ENCODE results near the gene NIPAL4. TPM values are rescaled to one million over a fixed set of nuclear protein-coding genes. Genes with fewer than 3 reads are reported as not detected.

NIPAL4 gene
- total RNA-seq, 2 donors from 2014 or later = 1.6 TPM; not detected in 1

DNA sequence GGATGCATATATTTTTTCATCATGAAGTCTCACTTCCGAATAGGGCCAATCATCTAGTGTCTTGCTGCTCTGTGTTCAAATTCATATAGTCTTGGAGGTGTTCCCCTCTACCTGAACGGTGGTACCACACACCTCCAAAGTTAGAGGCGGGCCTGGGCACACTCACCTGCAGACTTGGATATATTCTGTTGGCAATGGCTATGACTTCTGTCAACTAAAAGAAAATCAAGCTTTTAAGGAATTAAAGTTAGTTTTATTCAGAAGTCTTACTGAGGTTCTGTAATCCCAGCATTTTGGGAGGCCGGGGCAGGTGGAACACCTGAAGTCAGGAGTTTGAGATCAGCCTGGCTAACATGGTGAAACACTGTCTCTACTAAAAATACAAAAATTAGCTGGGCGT, 2.6 kb upstream of the NIPAL4 start:
- Histone ChIP-seq H3K36me3 (no peaks in the 10 kb centered on the region), H3K27me3 (no peaks in the 10 kb centered on the region), H3K4me3 (no peak overlapping the region), H3K9me3 (no peaks in the 10 kb centered on the region), H3K4me1 (peaks cover 0 to 11% of the 10 kb centered on the region in 2 donors), H3K27ac (no peak overlapping the region)
- DNase-seq (ENCODE audit: low spot score) = no peak
- TF ChIP-seq, protein P1, sequence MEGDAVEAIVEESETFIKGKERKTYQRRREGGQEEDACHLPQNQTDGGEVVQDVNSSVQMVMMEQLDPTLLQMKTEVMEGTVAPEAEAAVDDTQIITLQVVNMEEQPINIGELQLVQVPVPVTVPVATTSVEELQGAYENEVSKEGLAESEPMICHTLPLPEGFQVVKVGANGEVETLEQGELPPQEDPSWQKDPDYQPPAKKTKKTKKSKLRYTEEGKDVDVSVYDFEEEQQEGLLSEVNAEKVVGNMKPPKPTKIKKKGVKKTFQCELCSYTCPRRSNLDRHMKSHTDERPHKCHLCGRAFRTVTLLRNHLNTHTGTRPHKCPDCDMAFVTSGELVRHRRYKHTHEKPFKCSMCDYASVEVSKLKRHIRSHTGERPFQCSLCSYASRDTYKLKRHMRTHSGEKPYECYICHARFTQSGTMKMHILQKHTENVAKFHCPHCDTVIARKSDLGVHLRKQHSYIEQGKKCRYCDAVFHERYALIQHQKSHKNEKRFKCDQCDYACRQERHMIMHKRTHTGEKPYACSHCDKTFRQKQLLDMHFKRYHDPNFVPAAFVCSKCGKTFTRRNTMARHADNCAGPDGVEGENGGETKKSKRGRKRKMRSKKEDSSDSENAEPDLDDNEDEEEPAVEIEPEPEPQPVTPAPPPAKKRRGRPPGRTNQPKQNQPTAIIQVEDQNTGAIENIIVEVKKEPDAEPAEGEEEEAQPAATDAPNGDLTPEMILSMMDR (IDR thresholded peaks at IDR 0.05) = no peak

DNA sequence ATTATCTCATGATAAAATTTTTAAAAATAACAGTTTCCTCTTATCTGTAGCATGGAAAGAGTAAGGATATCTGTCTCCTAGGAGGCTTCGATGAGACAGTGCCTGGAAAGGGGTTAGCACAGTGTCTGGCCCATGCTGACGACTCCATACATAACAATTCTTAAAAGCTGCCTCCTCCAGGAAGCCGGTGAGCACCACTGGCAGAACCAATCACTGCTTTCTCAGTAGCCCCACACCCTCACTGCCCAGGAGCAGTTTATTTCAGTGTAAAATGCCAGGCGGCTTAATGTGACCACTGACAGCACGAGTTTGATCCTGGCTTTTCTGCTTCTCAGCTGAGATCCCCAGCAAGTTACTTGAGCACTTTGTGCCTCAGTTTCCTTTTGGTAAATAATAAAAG, 1.2 kb upstream of the NIPAL4 start:
- H3K4me1 ChIP-seq = peaks cover 0 to 11% of the 10 kb centered on the region in 2 donors
- TF ChIP-seq, protein P1 (IDR thresholded peaks at IDR 0.05) = no peak
- H3K36me3 ChIP-seq = no peaks in the 10 kb centered on the region
- H3K27me3 ChIP-seq = no peaks in the 10 kb centered on the region
- no peak for DNase-seq (ENCODE audit: low spot score)
- H3K9me3 ChIP-seq = no peaks in the 10 kb centered on the region
- H3K4me3 ChIP-seq = no peak overlapping the region
- H3K27ac ChIP-seq = no peak overlapping the region

DNA sequence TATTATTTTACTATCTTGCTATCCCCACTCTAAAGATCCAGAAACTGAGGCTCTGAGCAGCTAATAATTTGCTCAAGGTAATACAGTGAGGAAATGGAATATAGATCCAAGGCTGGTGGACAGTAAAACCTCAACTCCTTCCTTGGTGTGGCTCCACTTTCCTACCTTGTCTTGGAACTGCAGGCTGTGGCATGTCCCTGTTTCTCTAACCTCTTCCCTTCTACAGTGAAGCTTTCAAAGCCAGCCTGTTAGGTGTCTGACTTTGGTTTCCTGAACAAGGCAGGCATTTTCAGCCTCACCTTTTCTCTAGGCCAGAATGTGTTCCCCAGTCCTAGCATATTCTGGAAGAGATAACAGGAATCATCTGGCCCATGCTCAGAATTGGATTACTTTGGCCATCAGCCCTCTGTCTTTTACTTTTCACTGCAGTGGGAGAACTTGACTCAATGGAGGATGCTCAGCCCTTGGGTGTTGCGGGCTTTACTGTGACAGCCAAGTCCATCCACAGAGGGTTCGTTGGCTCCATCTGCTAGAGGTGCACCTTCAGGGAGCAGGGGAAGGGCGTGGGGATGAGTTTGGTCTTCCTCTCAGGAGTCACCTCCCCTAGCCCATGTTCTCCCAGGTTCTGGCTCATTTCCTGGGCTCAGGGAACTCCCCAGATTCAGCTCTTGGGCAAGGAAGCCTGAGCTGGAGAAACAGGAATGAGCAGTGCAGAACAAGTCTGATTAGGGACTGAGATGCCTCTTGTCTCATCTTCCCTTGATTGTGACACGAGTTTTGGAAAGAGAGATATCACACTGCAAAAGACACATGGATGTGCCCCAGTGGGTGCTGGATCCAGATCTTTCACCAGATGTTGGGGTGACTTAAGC, 1.1 kb downstream of the NIPAL4 start:
- H3K36me3 ChIP-seq = no peaks in the 10 kb centered on the region
- no peaks in the 10 kb centered on the region for H3K27me3 ChIP-seq
- no peak for DNase-seq (ENCODE audit: low spot score)
- peaks cover 0 to 20% of the 10 kb centered on the region in 2 donors for H3K4me1 ChIP-seq
- TF ChIP-seq, protein P1 (IDR thresholded peaks at IDR 0.05) = no peak
- H3K4me3 ChIP-seq = no peak overlapping the region
- no peak overlapping the region for H3K27ac ChIP-seq
- H3K9me3 ChIP-seq = no peaks in the 10 kb centered on the region

DNA sequence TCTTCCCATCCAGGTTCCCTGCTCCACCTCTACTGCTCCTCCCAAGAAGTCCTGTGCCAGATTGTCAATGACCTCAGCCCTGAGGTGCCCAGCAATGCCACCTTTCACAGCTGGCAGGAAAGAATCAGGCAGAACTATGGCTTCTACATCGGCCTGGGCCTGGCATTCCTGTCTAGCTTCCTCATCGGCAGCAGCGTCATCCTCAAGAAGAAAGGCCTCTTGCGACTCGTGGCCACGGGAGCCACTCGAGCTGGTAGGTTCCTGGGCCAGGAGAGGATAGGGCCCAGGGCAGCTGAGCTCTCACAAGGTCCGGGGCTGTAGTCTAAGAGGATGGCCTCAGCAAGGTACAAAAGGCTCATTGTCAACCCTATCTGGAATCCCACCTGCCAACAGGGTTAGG, 3.1 kb downstream of the NIPAL4 start:
- H3K27me3 ChIP-seq = no peaks in the 10 kb centered on the region
- TF ChIP-seq, protein P1 (IDR thresholded peaks at IDR 0.05) = no peak
- H3K27ac ChIP-seq = no peak overlapping the region
- H3K9me3 ChIP-seq = no peaks in the 10 kb centered on the region
- peaks cover 0 to 20% of the 10 kb centered on the region in 2 donors for H3K4me1 ChIP-seq
- no peak for DNase-seq (ENCODE audit: low spot score)
- no peaks in the 10 kb centered on the region for H3K36me3 ChIP-seq
- H3K4me3 ChIP-seq = no peak overlapping the region

DNA sequence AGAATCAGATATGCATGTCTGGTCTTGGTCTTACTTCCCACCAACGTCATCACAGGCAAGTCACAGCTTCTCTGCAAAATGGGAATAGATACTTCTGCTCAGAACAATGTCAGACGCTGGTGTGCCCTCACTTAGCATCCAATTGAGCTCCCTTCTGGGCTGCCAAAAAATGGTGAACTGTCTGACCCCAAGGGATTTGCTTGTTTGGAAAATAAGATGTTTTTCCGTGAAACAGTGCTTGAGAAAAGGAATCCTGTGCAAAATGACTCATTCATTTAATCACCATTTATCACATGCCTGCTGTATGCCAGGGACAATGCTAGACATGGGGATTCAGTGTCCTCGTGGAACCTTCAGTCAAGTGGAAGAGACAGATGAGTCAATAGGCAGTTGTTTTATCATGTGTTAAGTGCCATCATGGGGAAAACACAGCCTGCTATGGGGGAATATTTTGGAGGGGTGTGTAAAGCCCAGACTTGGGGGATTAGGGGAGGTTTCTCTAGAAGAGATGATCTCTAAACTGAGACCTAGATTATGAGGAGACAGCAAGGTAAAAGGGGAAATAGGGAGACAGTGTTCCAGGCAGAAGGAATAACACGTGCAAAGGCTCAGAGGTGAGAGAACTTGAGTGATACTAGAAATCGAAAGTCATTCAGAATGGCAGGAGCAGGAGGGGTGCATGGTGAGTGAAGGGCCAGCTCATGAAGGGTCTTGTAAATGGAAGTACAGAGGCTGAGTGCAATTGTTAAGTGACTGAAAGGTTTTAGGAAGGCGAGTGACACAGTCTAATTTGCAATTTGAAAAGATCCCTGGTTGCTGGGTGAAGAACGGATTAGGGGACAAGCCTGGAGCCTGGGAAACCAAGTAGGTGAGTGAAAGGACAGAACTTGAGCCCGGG, 3.9 kb downstream of the NIPAL4 start:
- Histone ChIP-seq H3K27me3 (no peaks in the 10 kb centered on the region), H3K4me1 (peaks cover 0 to 20% of the 10 kb centered on the region in 2 donors), H3K27ac (peak overlapping the region in 1 of 2 donors; percentile 39), H3K36me3 (no peaks in the 10 kb centered on the region), H3K4me3 (no peak overlapping the region), H3K9me3 (no peaks in the 10 kb centered on the region)
- no peak for DNase-seq (ENCODE audit: low spot score)
- TF ChIP-seq, protein P1 (IDR thresholded peaks at IDR 0.05) = no peak
